HG02798 (cell line): ENCODE measurements around the gene SH3PXD2B.

Experiments used
- ATAC-seq: cut with Tn5 transposase; IDR thresholded peaks from one replicate; pipeline ENCODE4 v1.9.1; 2021; ENCODE audit warnings: mild to moderate bottlenecking; ENCODE audit not compliant: unreplicated experiment, poor library complexity

Gene SH3PXD2B

GRCh38 chr5:172454358-172455086 lies at the start of gene SH3PXD2B:
TSS of gene SH3PXD2B (minus strand) at chr5:172454525. CDS start at chr5:172454352, 173 bp downstream.
- ATAC-seq: no peak

GRCh38 chr5:172502969-172503368 lies 48.6 kb upstream of the SH3PXD2B start:
- ATAC-seq: no peak

- no peak for ATAC-seq
These were observed 48.1 kb upstream of the SH3PXD2B start for GRCh38 chr5:172502410-172502809.

- ATAC-seq: no peak
These were observed 47.5 kb upstream of the SH3PXD2B start for GRCh38 chr5:172501708-172502320.

GRCh38 chr5:172499287-172499686 lies 45.0 kb upstream of the SH3PXD2B start:
- no peak for ATAC-seq

GRCh38 chr5:172498431-172499129 lies 44.3 kb upstream of the SH3PXD2B start:
- ATAC-seq: no peak

GRCh38 chr5:172497591-172498255 lies 43.4 kb upstream of the SH3PXD2B start:
- ATAC-seq: no peak

- no peak for ATAC-seq
These were observed 42.5 kb upstream of the SH3PXD2B start for GRCh38 chr5:172496671-172497371.

GRCh38 chr5:172494630-172495505 lies 40.5 kb upstream of the SH3PXD2B start:
- ATAC-seq: no peak

- no peak for ATAC-seq
These were observed 39.6 kb upstream of the SH3PXD2B start for GRCh38 chr5:172493906-172494305.

GRCh38 chr5:172493461-172493860 lies 39.1 kb upstream of the SH3PXD2B start:
- no peak for ATAC-seq

GRCh38 chr5:172493002-172493401 lies 38.7 kb upstream of the SH3PXD2B start:
- ATAC-seq: no peak

GRCh38 chr5:172492097-172492840 lies 37.9 kb upstream of the SH3PXD2B start:
- no peak for ATAC-seq

GRCh38 chr5:172491481-172491880 lies 37.2 kb upstream of the SH3PXD2B start:
- no peak for ATAC-seq

GRCh38 chr5:172490514-172491461 lies 36.5 kb upstream of the SH3PXD2B start:
- ATAC-seq: no peak

- no peak for ATAC-seq
These were observed 33.9 kb upstream of the SH3PXD2B start for GRCh38 chr5:172488221-172488620.

- no peak for ATAC-seq
These were observed 33.3 kb upstream of the SH3PXD2B start for GRCh38 chr5:172487671-172488070.

GRCh38 chr5:172486912-172487311 lies 32.6 kb upstream of the SH3PXD2B start:
- no peak for ATAC-seq
